AG09309 (cell line): Measurements from ENCODE around the gene C18orf63.

Experiments
- DNase-seq: peaks from one replicate; pipeline ENCODE4 v3.0.0-alpha.2; 2010; ENCODE audit warnings: low read depth
- H3K4me3 ChIP-seq: 2 replicates; pipeline ENCODE4 v1.5.1; 2011; ENCODE audit warnings: mild to moderate bottlenecking, low read depth, low read length, moderate library complexity; ENCODE audit not compliant: control insufficient read depth
- CTCF ChIP-seq: IDR thresholded peaks from 2 replicates; pipeline ENCODE4 v1.5.1; 2011; ENCODE audit warnings: mild to moderate bottlenecking, low read depth, low read length, inconsistent platforms; ENCODE audit not compliant: insufficient read depth, control insufficient read depth; ENCODE audit errors: missing control alignments

Gene C18orf63

DNA sequence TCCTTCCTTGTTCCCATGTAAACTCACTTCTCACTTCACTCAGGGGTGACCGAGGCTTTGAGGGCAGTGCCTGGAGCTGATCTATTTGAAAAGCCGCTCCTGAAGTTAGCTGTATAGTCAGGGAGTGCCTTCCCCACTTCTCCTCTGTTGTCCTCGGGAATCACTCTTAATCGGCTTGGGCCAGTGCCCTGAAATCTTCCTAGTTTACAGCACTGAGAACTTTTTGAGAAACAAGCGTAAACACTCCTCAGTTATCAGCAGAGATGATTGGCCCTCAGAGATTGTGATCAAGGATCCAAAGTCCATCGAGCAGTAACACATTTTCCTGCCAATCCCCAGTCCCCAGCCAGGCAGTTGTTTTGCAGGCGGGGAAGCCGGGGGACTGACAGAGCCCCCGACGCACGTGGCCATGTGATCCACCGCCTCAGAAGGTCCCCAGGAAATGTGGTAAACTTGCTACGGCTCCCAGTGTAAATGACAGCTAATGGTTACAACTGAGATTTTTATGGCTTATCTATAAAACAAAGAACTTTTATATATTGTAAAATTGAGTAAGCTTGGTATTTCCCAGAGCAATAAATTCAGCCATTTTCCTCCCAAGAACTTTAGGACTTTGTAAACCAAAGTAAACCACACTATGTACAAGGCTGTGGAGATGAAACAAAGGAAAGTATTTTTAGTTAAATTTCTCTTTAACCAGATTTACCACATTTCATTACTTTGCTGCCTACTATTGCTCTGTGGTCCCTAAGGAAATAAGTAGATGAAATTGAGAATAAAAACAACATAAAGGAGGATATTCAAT is 53.5 kb downstream of the C18orf63 start:
- no peak for TF ChIP-seq CTCF
- no peak for DNase-seq
- H3K4me3 ChIP-seq, result no peak overlapping the region

DNA sequence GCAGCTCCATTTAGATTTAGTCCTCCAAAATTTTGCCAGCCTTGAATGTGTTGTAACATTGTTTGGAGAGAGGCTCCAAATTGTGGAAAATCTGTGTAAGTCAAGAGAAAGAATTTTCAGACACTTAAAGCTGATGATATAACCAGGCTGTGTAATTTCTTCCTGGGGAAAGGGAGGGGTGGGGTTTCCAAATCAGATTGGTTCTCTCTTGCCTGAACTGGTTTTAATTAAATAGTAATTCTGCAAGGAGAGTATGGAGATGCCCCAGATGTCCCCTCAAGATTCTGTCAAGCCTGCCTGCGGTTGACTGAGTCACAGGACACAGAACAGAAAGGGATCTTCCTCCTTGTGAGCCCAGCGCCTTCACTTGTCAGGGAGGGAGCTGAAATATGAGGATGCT is 54.5 kb downstream of the C18orf63 start:
- no peak overlapping the region for H3K4me3 ChIP-seq
- DNase-seq, result no peak
- no peak for TF ChIP-seq CTCF

- H3K4me3 ChIP-seq, result no peak overlapping the region
- no peak for DNase-seq
- TF ChIP-seq CTCF, result no peak
Observed at GRCh38 chr18:74373428-74373827, 57.8 kb downstream of the C18orf63 start.

DNA sequence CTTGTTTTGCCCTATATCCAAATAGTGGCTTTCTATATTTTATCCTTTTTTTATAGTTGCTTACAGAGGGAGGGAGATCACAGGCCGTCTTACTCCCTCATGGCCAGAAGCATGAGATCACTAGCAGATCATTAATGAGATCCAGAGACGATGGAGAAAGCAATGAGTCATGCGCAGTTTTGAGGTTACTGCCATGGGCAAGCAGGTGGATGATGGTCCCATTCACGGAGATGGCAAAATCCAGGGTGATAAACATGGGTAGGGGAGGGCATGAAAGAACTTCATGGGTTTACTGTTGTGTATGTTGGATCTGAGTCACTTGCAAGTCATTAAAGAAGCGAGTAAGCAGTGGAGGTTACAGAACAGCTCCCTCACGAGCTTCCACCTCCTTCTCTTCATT is 60.4 kb downstream of the C18orf63 start:
- H3K4me3 ChIP-seq, result no peak overlapping the region
- no peak for TF ChIP-seq CTCF
- no peak for DNase-seq

- TF ChIP-seq CTCF, result no peak
- no peak for DNase-seq
- no peak overlapping the region for H3K4me3 ChIP-seq
Observed at GRCh38 chr18:74376523-74376922, 60.9 kb downstream of the C18orf63 start.

GRCh38 chr18:74377776-74378175 is 62.1 kb downstream of the C18orf63 start:
- H3K4me3 ChIP-seq, result no peak overlapping the region
- DNase-seq, result no peak
- no peak for TF ChIP-seq CTCF
